PC-3 (cell line): ENCODE measurements around the gene FER1L5.

Experiments
- EZH2 ChIP-seq: fragments of 300-600 bp; sonication (generic); IDR thresholded peaks from one replicate; pipeline ENCODE4 v1.6.1; 2017; ENCODE audit warnings: antibody characterized with exemption, mild to moderate bottlenecking, low read length; ENCODE audit not compliant: unreplicated experiment
- EZH2phosphoT487 ChIP-seq: fragments of 300-600 bp; sonication (generic); IDR thresholded peaks from 2 replicates; pipeline ENCODE4 v1.6.1; 2018; ENCODE audit warnings: mild to moderate bottlenecking, antibody characterized with exemption, low read length, borderline replicate concordance
- TF ChIP-seq, protein P1 (sequence below): fragments of 300-600 bp; sonication (generic); conservative IDR thresholded peaks from 2 replicates; pipeline ENCODE4 v1.5.1; 2017; ENCODE audit warnings: antibody characterized with exemption, low read depth, mild to moderate bottlenecking, low read length

DNA sequence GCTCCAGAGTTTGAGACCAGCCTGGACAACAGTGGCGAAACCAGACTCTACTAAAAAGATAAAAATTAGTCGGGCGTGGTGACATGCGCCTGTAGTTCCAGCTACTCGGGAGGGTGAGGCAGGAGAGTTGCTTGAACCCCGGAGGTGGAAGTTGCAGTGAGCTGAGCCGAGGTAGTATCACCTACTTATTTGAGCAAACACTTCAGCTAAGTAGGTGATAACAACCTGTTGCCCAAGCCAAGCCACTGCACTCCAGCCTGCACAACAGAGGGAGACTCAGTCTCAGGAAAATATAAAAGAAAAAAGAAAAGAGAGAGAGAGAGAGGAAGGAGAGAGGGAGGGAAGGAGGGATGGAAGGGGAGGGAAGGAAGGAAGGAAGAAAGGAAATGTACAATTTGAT lies 21.3 kb downstream of the FER1L5 start:
- TF ChIP-seq, protein P1, sequence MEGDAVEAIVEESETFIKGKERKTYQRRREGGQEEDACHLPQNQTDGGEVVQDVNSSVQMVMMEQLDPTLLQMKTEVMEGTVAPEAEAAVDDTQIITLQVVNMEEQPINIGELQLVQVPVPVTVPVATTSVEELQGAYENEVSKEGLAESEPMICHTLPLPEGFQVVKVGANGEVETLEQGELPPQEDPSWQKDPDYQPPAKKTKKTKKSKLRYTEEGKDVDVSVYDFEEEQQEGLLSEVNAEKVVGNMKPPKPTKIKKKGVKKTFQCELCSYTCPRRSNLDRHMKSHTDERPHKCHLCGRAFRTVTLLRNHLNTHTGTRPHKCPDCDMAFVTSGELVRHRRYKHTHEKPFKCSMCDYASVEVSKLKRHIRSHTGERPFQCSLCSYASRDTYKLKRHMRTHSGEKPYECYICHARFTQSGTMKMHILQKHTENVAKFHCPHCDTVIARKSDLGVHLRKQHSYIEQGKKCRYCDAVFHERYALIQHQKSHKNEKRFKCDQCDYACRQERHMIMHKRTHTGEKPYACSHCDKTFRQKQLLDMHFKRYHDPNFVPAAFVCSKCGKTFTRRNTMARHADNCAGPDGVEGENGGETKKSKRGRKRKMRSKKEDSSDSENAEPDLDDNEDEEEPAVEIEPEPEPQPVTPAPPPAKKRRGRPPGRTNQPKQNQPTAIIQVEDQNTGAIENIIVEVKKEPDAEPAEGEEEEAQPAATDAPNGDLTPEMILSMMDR = no peak
- TF ChIP-seq EZH2 (no peak), EZH2phosphoT487 (no peak)
